Ishikawa (cell line): ENCODE results near the gene PCGF2.

Experiments used
- CEBPB ChIP-seq: IDR thresholded peaks from 2 replicates; pipeline ENCODE4 v1.6.1; 2012
- CREB1 ChIP-seq: IDR thresholded peaks from 2 replicates; pipeline ENCODE4 v1.6.1; 2012; ENCODE audit warnings: low read depth
- EGR1 ChIP-seq: IDR thresholded peaks from 2 replicates; pipeline ENCODE4 v1.6.1; 2012
- EP300 ChIP-seq: IDR thresholded peaks from 2 replicates; pipeline ENCODE4 v1.6.1; 2012; ENCODE audit warnings: borderline replicate concordance
- FOXM1 ChIP-seq: IDR thresholded peaks from 2 replicates; pipeline ENCODE4 v1.6.1; 2012; ENCODE audit warnings: low read depth, borderline replicate concordance
- NFIC ChIP-seq: IDR thresholded peaks from 2 replicates; pipeline ENCODE4 v1.6.1; 2012
- TAF1 ChIP-seq: IDR thresholded peaks from 2 replicates; pipeline ENCODE4 v1.6.1; 2012; ENCODE audit warnings: low read depth, mild to moderate bottlenecking
- TEAD4 ChIP-seq: IDR thresholded peaks from 2 replicates; pipeline ENCODE4 v1.6.1; 2012
- YY1 ChIP-seq: IDR thresholded peaks from 2 replicates; pipeline ENCODE4 v1.6.1; 2012; ENCODE audit warnings: low read depth
- ZBTB7A ChIP-seq: IDR thresholded peaks from 2 replicates; pipeline ENCODE4 v1.6.1; 2012; ENCODE audit warnings: low read depth
- TF ChIP-seq, protein P1 (sequence below): IDR thresholded peaks from 2 replicates; pipeline ENCODE4 v1.6.1; 2012; ENCODE audit warnings: low read depth, mild to moderate bottlenecking

PCGF2 gene

DNA sequence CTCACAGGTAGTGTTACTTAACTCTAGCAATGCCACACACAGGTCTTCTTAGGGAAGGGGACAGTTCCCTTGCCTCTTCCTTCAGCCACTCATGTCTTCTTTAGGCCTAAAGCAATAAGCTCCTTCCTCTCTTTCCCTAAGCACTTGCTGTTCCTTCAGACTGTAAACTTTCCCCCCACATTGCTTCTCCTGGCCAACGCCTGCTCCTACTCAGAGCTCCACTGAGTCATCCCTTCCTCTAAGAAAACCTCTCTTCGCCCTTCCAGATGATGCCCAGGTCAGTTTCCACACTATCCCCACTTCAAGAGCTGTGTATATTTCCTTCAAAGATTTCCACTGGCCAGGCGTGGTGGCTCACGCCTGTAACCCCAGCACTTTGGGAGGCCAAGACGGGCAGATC is 60.9 kb downstream of the PCGF2 start:
- TF ChIP-seq YY1, result no peak
- TF ChIP-seq TAF1, result no peak
- TF ChIP-seq NFIC, result no peak
- TF ChIP-seq EGR1, result no peak
- TF ChIP-seq, protein P1, sequence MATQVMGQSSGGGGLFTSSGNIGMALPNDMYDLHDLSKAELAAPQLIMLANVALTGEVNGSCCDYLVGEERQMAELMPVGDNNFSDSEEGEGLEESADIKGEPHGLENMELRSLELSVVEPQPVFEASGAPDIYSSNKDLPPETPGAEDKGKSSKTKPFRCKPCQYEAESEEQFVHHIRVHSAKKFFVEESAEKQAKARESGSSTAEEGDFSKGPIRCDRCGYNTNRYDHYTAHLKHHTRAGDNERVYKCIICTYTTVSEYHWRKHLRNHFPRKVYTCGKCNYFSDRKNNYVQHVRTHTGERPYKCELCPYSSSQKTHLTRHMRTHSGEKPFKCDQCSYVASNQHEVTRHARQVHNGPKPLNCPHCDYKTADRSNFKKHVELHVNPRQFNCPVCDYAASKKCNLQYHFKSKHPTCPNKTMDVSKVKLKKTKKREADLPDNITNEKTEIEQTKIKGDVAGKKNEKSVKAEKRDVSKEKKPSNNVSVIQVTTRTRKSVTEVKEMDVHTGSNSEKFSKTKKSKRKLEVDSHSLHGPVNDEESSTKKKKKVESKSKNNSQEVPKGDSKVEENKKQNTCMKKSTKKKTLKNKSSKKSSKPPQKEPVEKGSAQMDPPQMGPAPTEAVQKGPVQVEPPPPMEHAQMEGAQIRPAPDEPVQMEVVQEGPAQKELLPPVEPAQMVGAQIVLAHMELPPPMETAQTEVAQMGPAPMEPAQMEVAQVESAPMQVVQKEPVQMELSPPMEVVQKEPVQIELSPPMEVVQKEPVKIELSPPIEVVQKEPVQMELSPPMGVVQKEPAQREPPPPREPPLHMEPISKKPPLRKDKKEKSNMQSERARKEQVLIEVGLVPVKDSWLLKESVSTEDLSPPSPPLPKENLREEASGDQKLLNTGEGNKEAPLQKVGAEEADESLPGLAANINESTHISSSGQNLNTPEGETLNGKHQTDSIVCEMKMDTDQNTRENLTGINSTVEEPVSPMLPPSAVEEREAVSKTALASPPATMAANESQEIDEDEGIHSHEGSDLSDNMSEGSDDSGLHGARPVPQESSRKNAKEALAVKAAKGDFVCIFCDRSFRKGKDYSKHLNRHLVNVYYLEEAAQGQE, result no peak
- no peak for TF ChIP-seq FOXM1
- TF ChIP-seq TEAD4, result no peak
- no peak for TF ChIP-seq EP300

DNA sequence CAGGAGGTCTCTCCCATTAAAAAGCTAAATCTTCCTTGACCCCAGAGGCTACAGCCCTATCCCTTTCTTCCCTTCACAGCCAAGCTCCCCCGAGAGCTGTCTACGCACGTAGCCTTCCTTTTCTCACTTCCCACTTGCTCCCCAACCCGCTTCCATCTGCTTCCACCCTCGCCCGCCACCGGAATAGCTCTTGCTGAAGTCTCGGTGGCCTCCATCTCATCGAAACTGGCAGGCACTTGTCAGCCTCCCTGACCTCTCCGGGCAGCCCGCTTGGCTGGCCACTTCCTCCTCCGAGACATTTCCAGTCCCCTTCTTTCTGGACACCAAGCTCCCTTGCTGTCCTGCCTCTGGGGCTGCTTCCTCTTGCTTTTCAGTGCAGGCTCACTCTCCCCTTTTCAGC is 62.6 kb downstream of the PCGF2 start:
- TF ChIP-seq CREB1 (no peak), EP300 (no peak), FOXM1 (no peak), CEBPB (no peak), YY1 (no peak), ZBTB7A (no peak), EGR1 (no peak), TAF1 (no peak)
- TF ChIP-seq, protein P1, result no peak
